Caco-2 (cell line): ENCODE measurements around the gene C4orf50. TPM values are rescaled to one million over a fixed set of nuclear protein-coding genes. Genes with fewer than 3 reads are reported as not detected.

Experiments used
- BruUV-seq: library from RNA; stranded (reverse); fragments of 400-500 nt; replicated peaks from 2 replicates; lab custom pipeline; 2021; lab: Mats Ljungman, UMichigan
- CTCF ChIA-PET: fragments of 300-600 bp; sonication (Branson Sonifier 250); formaldehyde crosslinking; loops from one replicate; lab custom pipeline; 2022; ENCODE audit warnings: antibody characterized with exemption; lab: Charles Lee
- POLR2A ChIA-PET: fragments of 300-600 bp; sonication (Branson Sonifier 250); formaldehyde crosslinking; loops from one replicate; lab custom pipeline; 2022; ENCODE audit warnings: antibody characterized with exemption; lab: Charles Lee
- DNase-seq, 2 experiments: peaks; one replicate each; pipeline versions ENCODE4 v3.0.0 to v3.0.0-alpha.2; 2020 to 2022
- H3K27me3 ChIP-seq: replicated peaks from 2 replicates; pipeline ENCODE4 v1.6.0; 2011; ENCODE audit warnings: low read length; ENCODE audit not compliant: control insufficient read depth, insufficient read depth
- H3K36me3 ChIP-seq: 2 replicates; pipeline ENCODE4 v1.5.1; 2011; ENCODE audit warnings: low read length; ENCODE audit not compliant: control insufficient read depth, insufficient read depth
- H3K4me1 ChIP-seq: fragments of 250-450 bp; sonication (Bioruptor Pico); 2 replicates; pipeline ENCODE4 v1.5.1; 2020; ENCODE audit warnings: mild to moderate bottlenecking
- H3K4me3 ChIP-seq: 2 replicates; pipeline ENCODE4 v1.5.1; 2011; ENCODE audit warnings: low read depth, mild to moderate bottlenecking, control low read depth, low read length
- H3K9me3 ChIP-seq: fragments of 250-450 bp; sonication (Bioruptor Pico); 2 replicates; pipeline ENCODE4 v1.5.1; 2020; ENCODE audit warnings: mild to moderate bottlenecking, moderate library complexity
- H3K27ac Mint-ChIP-seq: one replicate; pipeline ENCODE4 v1.8.0; 2022; ENCODE audit warnings: mixed read lengths; ENCODE audit not compliant: unreplicated experiment
- H3K27me3 Mint-ChIP-seq: one replicate; pipeline ENCODE4 v1.8.0; 2022; ENCODE audit warnings: mixed read lengths; ENCODE audit not compliant: insufficient read depth, unreplicated experiment
- H3K36me3 Mint-ChIP-seq: one replicate; pipeline ENCODE4 v1.8.0; 2022; ENCODE audit warnings: mild to moderate bottlenecking, mixed read lengths; ENCODE audit not compliant: insufficient read depth, unreplicated experiment
- H3K4me1 Mint-ChIP-seq: one replicate; pipeline ENCODE4 v1.8.0; 2022; ENCODE audit warnings: low read depth, mixed read lengths; ENCODE audit not compliant: unreplicated experiment
- H3K4me3 Mint-ChIP-seq: one replicate; pipeline ENCODE4 v1.8.0; 2022; ENCODE audit warnings: mild to moderate bottlenecking, moderate library complexity, mixed read lengths; ENCODE audit not compliant: unreplicated experiment
- H3K9me3 Mint-ChIP-seq: one replicate; pipeline ENCODE4 v1.8.0; 2022; ENCODE audit warnings: mixed read lengths; ENCODE audit not compliant: unreplicated experiment
- CTCF ChIP-seq, 2 experiments: fragments of 200-600 bp in 1 of 2; IDR thresholded peaks; 1 replicate in 1 of 2; 2 replicates in 1 of 2; pipeline versions ENCODE4 v1.5.1 to v1.8.0; 2011 to 2022; ENCODE audit warnings: antibody characterized with exemption in 1 of 2, control low read depth in 1 of 2, inconsistent platforms in 1 of 2, low read depth in 1 of 2, low read length in 1 of 2, mild to moderate bottlenecking in 1 of 2, moderate library complexity in 1 of 2; ENCODE audit not compliant: insufficient read depth in 1 of 2, severe bottlenecking in 1 of 2, unreplicated experiment in 1 of 2
- intact Hi-C: fragments of 100-400 bp; cut with micrococcal nuclease; formaldehyde crosslinking; loops from one replicate; pipeline ENCODE4 v1.10.0; 2022; ENCODE audit not compliant: unreplicated experiment
- total RNA-seq: library from RNA; stranded (reverse); gene quantifications from 2 replicates; pipeline ENCODE4 v1.2.3, GENCODE V29; 2022

Gene C4orf50
- total RNA-seq, 1 experiment from 2014 or later: not detected

GRCh38 chr4:5906191-5906590, 112.0 kb downstream of the C4orf50 start:
- Mint-ChIP-seq H3K27ac (no peak overlapping the region), H3K36me3 (no peaks in the 10 kb centered on the region), H3K9me3 (peaks cover 11% of the 10 kb centered on the region), H3K27me3 (peaks cover 14% of the 10 kb centered on the region), H3K4me3 (no peak overlapping the region), H3K4me1 (no peaks in the 10 kb centered on the region)
- ChIA-PET POLR2A (no interaction called here), CTCF (no interaction called here)
- BruUV-seq: no TSS peak
- Histone ChIP-seq H3K27me3 (no peaks in the 10 kb centered on the region), H3K9me3 (no peaks in the 10 kb centered on the region), H3K36me3 (no peaks in the 10 kb centered on the region), H3K4me3 (no peak overlapping the region), H3K4me1 (no peaks in the 10 kb centered on the region)
- no peak for TF ChIP-seq CTCF (IDR thresholded peaks at IDR 0.05; ENCODE audit: insufficient read depth in 1 of 2, low read depth in 1 of 2, low read length in 1 of 2, severe bottlenecking in 1 of 2, unreplicated experiment in 1 of 2)
- intact Hi-C loops: no loop called here
- DNase-seq: no peak

GRCh38 chr4:5905714-5906113, 112.5 kb downstream of the C4orf50 start:
- no peak overlapping the region for H3K4me3 Mint-ChIP-seq
- no peak overlapping the region for H3K27ac Mint-ChIP-seq
- H3K4me1 Mint-ChIP-seq: no peaks in the 10 kb centered on the region
- no peaks in the 10 kb centered on the region for H3K27me3 ChIP-seq
- H3K4me1 ChIP-seq: no peaks in the 10 kb centered on the region
- H3K9me3 Mint-ChIP-seq: peaks cover 11% of the 10 kb centered on the region
- no peaks in the 10 kb centered on the region for H3K9me3 ChIP-seq
- H3K4me3 ChIP-seq: no peak overlapping the region
- no peak for TF ChIP-seq CTCF (IDR thresholded peaks at IDR 0.05; ENCODE audit: insufficient read depth in 1 of 2, low read depth in 1 of 2, low read length in 1 of 2, severe bottlenecking in 1 of 2, unreplicated experiment in 1 of 2)
- no peak for DNase-seq
- peaks cover 14% of the 10 kb centered on the region for H3K27me3 Mint-ChIP-seq
- CTCF ChIA-PET: no interaction called here
- POLR2A ChIA-PET: no interaction called here
- no peaks in the 10 kb centered on the region for H3K36me3 ChIP-seq
- no TSS peak for BruUV-seq
- H3K36me3 Mint-ChIP-seq: no peaks in the 10 kb centered on the region
- intact Hi-C loops: no loop called here

- H3K27ac Mint-ChIP-seq: no peak overlapping the region
- no TSS peak for BruUV-seq
- no peaks in the 10 kb centered on the region for H3K4me1 Mint-ChIP-seq
- Histone ChIP-seq H3K4me1 (no peaks in the 10 kb centered on the region), H3K4me3 (no peak overlapping the region), H3K27me3 (no peaks in the 10 kb centered on the region), H3K9me3 (no peaks in the 10 kb centered on the region), H3K36me3 (no peaks in the 10 kb centered on the region)
- no peaks in the 10 kb centered on the region for H3K36me3 Mint-ChIP-seq
- TF ChIP-seq CTCF (IDR thresholded peaks at IDR 0.05; ENCODE audit: insufficient read depth in 1 of 2, low read depth in 1 of 2, low read length in 1 of 2, severe bottlenecking in 1 of 2, unreplicated experiment in 1 of 2): no peak
- no peak for DNase-seq
- no peak overlapping the region for H3K4me3 Mint-ChIP-seq
- peaks cover 3% of the 10 kb centered on the region for H3K9me3 Mint-ChIP-seq
- CTCF ChIA-PET: no interaction called here
- H3K27me3 Mint-ChIP-seq: peaks cover 18% of the 10 kb centered on the region
- intact Hi-C loops: no loop called here
- POLR2A ChIA-PET: no interaction called here
Observed at GRCh38 chr4:5900844-5901243, 117.4 kb downstream of the C4orf50 start.
